Gastroesophageal sphincter (tissue), 3 donors: Measurements from ENCODE around the gene OXLD1.

Source experiments
- CTCF ChIP-seq, 4 experiments: fragments of 200-600 bp in 2 of 4; fragments of 450-650 bp in 2 of 4; sonication (generic) in 1 of 4; IDR thresholded peaks; one replicate each; pipeline ENCODE4 v1.5.1; 2017 to 2019; ENCODE audit warnings: antibody characterized with exemption in 4 of 4, mild to moderate bottlenecking in 2 of 4, moderate library complexity in 2 of 4
- POLR2AphosphoS5 ChIP-seq: sonication (generic); formaldehyde crosslinking; IDR thresholded peaks from one replicate; pipeline ENCODE4 v1.6.1; 2017; ENCODE audit warnings: antibody characterized with exemption

DNA sequence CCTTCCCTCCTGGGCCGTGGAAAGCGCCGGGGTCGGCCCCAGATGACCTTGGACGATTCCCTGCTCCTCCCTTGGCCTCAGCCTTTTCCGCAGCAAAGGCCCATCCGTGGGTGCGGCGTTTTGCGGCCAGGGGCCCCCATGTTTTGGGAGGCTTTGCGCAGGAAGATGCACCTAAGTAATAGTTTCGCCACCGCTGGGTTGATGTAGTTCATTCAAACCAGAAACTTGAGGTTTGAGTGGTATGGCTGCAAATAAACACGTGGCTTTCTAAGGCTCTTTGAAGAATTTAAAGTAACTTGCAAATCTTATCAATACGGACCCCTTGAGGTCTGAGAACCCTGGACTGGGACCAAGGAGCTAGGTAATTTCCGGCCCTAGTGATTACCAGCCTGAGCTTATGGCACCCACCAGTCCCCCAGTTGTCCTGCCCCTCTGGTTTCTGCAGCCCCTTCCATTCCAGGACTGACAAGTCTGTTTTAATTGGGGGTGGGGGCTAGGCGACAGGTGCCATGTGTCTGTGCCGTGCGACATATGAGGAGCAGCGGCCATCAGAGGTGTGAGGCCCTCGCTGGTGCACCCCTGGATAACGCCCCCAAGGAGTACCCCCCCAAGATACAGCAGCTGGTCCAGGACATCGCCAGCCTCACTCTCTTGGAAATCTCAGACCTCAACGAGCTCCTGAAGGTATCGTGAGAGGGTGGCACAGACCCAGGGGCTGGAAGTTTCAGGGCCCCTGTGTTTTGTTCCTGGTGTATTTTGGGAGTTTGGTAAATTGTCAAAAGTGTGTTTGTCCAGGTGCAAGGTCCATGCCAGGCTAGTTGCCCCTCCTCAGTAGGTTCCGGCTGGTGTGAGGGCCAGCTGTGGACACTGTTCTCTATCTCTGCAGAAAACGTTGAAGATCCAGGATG is 37.6 kb upstream of the OXLD1 start:
- TF ChIP-seq CTCF (IDR thresholded peaks at IDR 0.05) (no peak), POLR2AphosphoS5 (no peak)
